ENCODE data around the gene APOA5.
A peak's percentile ranks its signal among the peaks of the same experiment; 100 is the strongest.

DNA sequence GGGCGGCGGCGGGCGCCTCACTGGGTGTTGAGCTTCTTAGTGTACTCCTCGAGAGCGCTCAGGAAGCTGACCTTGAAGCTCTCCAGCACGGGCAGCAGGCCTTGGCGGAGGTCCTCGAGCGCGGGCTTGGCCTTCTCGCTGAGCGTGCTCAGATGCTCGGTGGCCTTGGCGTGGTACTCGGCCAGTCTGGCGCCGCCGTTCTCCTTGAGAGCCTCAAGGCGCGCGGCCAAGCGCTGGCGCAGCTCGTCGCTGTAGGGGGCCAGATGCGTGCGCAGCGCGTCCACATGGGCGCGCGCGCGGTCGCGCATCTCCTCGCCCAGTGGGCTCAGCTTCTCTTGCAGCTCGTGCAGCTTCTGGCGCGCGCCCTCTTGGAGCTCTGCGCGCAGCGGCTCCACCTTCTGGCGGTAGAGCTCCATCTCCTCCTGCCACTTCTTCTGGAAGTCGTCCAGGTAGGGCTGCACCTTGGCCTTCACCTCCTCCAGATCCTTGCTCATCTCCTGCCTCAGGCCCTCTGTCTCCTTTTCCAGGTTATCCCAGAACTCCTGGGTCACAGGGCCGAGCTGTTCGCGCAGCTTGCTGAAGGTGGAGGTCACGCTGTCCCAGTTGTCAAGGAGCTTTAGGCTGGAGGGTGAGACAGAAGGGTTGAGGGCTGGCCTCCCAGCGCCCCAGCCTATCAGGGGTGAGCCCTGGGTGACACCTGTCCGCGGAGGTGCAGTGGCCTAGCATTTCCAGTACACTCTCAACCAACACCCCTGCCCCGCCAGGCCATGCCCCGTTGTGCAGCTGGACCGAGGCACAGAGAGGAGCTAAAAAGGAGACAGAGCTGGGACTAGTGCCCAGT lies 44.3 kb upstream of the APOA5 start:
- TF ChIP-seq, protein P1, sequence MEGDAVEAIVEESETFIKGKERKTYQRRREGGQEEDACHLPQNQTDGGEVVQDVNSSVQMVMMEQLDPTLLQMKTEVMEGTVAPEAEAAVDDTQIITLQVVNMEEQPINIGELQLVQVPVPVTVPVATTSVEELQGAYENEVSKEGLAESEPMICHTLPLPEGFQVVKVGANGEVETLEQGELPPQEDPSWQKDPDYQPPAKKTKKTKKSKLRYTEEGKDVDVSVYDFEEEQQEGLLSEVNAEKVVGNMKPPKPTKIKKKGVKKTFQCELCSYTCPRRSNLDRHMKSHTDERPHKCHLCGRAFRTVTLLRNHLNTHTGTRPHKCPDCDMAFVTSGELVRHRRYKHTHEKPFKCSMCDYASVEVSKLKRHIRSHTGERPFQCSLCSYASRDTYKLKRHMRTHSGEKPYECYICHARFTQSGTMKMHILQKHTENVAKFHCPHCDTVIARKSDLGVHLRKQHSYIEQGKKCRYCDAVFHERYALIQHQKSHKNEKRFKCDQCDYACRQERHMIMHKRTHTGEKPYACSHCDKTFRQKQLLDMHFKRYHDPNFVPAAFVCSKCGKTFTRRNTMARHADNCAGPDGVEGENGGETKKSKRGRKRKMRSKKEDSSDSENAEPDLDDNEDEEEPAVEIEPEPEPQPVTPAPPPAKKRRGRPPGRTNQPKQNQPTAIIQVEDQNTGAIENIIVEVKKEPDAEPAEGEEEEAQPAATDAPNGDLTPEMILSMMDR (conservative IDR thresholded peaks at IDR 0.05; ENCODE audit: low read depth, low read length), result peak; percentile 67
- TF ChIP-seq POLR2A (IDR thresholded peaks at IDR 0.05; ENCODE audit: low read depth, low read length) (no peak), BHLHE40 (IDR thresholded peaks at IDR 0.05; ENCODE audit: low read depth, low read length) (peak; percentile 75), MAFK (IDR thresholded peaks at IDR 0.05; ENCODE audit: low read depth, low read length) (no peak), SMC3 (IDR thresholded peaks at IDR 0.05; ENCODE audit: low read depth, low read length) (peak; percentile 70)
- TF ChIP-seq, protein P2, sequence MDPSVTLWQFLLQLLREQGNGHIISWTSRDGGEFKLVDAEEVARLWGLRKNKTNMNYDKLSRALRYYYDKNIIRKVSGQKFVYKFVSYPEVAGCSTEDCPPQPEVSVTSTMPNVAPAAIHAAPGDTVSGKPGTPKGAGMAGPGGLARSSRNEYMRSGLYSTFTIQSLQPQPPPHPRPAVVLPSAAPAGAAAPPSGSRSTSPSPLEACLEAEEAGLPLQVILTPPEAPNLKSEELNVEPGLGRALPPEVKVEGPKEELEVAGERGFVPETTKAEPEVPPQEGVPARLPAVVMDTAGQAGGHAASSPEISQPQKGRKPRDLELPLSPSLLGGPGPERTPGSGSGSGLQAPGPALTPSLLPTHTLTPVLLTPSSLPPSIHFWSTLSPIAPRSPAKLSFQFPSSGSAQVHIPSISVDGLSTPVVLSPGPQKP (IDR thresholded peaks at IDR 0.05; ENCODE audit: borderline replicate concordance, low read depth, low read length), result no peak

All from IMR-90 (cell line).